Activated naive CD4-positive, alpha-beta T cell treated with anti-CD3 and anti-CD28 coated beads, Interleukin-2, amount 10 ng/mL, durations not matched to agents 7 days and 5 days (primary cell): Measurements from ENCODE around the gene CPSF4.
A peak's percentile ranks its signal among the peaks of the same experiment; 100 is the strongest.
"Not testable (repeated sequence)": the region's sequence is repeated elsewhere in the genome, so short reads cannot be mapped to it uniquely, and the experiment has no call there.

ENCODE experiments used
- CTCF ChIA-PET: fragments of 350-600 bp; sonication (Branson Sonifier 250); formaldehyde crosslinking; loops from one replicate; lab custom pipeline; 2021; ENCODE audit warnings: antibody characterized with exemption; lab: Charles Lee
- DNase-seq: peaks from one replicate; pipeline ENCODE4 v3.0.0-alpha.2; 2020
- H3K27ac Mint-ChIP-seq: one replicate; pipeline ENCODE4 v1.8.0; 2021; ENCODE audit warnings: mild to moderate bottlenecking, moderate library complexity, mixed read lengths
- H3K27me3 Mint-ChIP-seq: one replicate; pipeline ENCODE4 v1.8.0; 2021; ENCODE audit warnings: mild to moderate bottlenecking, mixed read lengths
- H3K36me3 Mint-ChIP-seq: one replicate; pipeline ENCODE4 v1.8.0; 2021; ENCODE audit warnings: mixed read lengths
- H3K4me1 Mint-ChIP-seq: one replicate; pipeline ENCODE4 v1.8.0; 2021; ENCODE audit warnings: mixed read lengths
- H3K4me3 Mint-ChIP-seq: one replicate; pipeline ENCODE4 v1.8.0; 2021; ENCODE audit warnings: mild to moderate bottlenecking, moderate library complexity, mixed read lengths
- H3K9me3 Mint-ChIP-seq: one replicate; pipeline ENCODE4 v1.8.0; 2021; ENCODE audit warnings: mixed read lengths

CPSF4 gene

DNA sequence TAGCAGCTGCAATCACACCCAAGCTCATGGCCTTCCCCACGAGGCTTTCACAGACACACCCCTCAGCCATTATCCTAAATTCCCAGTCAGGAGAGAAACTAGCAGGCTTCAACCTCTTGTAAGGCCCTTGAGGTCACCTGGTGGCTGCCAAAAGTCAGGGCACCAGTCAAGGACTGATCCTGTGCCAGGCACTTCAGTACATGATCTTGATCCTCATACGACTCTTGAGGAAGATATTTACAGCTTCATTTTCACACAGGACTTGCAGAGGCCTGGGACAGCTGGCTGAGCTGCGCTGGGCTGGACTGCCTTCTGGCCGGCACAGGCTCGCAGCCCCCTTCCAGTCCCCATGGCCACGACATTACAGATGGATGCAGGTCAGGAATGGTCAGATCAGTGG is 39.1 kb upstream of the CPSF4 start:
- Mint-ChIP-seq H3K36me3 (peaks cover 58% of the 10 kb centered on the region), H3K9me3 (no peaks in the 10 kb centered on the region)
- CTCF ChIA-PET, result interaction anchor here (3.1 kb wide), 1 partner anchor 34 kb away, joined by 12 read pairs; no protein-coding TSS in a partner anchor

DNA sequence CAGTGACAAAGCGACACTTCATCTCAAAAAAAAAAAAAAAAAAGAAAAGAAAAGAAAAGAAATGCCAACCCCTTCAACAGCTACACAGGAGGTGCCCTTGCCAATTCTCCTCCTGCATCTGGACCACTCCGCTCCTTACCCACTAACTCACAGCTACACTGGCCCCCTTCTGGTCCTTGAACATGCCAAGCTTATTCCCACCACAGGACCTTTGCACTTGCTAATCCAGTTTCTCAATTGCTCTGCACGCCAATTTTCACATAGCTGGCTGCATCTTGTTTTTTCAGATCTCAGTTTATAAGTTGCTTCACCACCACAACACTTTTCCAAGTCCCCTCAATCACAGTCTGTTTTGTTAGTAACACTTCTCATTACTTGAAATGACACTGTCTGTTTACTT is 35.9 kb upstream of the CPSF4 start:
- no peaks in the 10 kb centered on the region for H3K27me3 Mint-ChIP-seq
- no peak overlapping the region for H3K4me3 Mint-ChIP-seq
- H3K36me3 Mint-ChIP-seq, result peaks cover 47% of the 10 kb centered on the region
- H3K4me1 Mint-ChIP-seq, result peaks cover 30% of the 10 kb centered on the region
- CTCF ChIA-PET, result interaction anchor here (0.5 kb wide), 1 partner anchor 475 kb away, joined by 3 read pairs; no protein-coding TSS in a partner anchor
- no peaks in the 10 kb centered on the region for H3K9me3 Mint-ChIP-seq
- DNase-seq, result no peak
- peak overlapping the region; percentile 2 for H3K27ac Mint-ChIP-seq

More for the DNA sequence above, 39.1 kb upstream of the CPSF4 start:
- Mint-ChIP-seq H3K4me1 (peaks cover 6% of the 10 kb centered on the region), H3K27ac (peak overlapping the region; percentile 67), H3K27me3 (no peaks in the 10 kb centered on the region), H3K4me3 (no peak overlapping the region)
- no peak for DNase-seq

- no peak for DNase-seq
- peaks cover 30% of the 10 kb centered on the region for H3K4me1 Mint-ChIP-seq
- peak overlapping the region; percentile 18 for H3K4me3 Mint-ChIP-seq
- no peak overlapping the region for H3K27ac Mint-ChIP-seq
- H3K9me3 Mint-ChIP-seq, result no peaks in the 10 kb centered on the region
- peaks cover 41% of the 10 kb centered on the region for H3K36me3 Mint-ChIP-seq
- CTCF ChIA-PET, result interaction anchor here (1.4 kb wide), 1 partner anchor 9 kb away, joined by 4 read pairs; no protein-coding TSS in a partner anchor
- H3K27me3 Mint-ChIP-seq, result no peaks in the 10 kb centered on the region
Observed at GRCh38 chr7:99403764-99404163, 35.0 kb upstream of the CPSF4 start.

DNA sequence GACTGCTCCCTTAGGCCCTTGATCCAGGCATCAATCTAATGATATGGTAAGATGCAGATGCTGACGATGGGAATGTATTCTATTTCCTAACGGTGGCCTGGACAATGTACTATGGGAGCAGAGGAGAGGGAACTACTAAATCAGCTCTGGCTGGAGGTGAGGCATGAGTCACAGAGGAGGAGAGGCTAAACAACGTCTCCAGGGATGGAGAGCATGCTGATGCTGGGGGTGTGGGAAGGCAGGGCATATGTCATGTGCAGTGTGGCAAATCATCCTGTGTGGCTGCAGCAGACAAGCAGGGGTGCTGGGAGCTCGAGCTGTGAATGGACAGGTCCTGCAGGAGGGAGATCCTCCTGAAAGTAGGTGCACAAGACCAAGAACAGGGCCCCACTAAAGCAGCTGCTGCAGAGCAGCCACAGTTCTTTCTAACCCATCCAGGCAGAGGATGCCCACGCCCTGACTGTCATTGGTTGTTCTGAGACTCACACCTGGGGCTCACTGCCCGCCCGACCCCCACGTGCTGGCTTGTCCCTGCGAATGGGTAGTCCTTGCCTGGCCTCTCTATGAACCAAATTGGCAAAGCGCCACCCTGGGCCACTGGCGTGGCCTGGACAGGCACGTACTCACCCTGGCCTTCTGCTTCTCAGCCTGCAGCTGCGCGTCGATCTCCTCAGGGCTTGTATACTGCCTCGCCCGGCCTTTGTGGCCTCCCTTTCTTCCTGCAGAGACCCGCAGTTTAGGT is 34.3 kb upstream of the CPSF4 start:
- peaks cover 39% of the 10 kb centered on the region for H3K36me3 Mint-ChIP-seq
- no peaks in the 10 kb centered on the region for H3K9me3 Mint-ChIP-seq
- H3K27me3 Mint-ChIP-seq, result no peaks in the 10 kb centered on the region
- no peak for DNase-seq
- CTCF ChIA-PET, result interaction anchor here (1.4 kb wide), 1 partner anchor 9 kb away, joined by 4 read pairs; no protein-coding TSS in a partner anchor
- no peak overlapping the region for H3K27ac Mint-ChIP-seq
- no peak overlapping the region for H3K4me3 Mint-ChIP-seq
- H3K4me1 Mint-ChIP-seq, result peaks cover 28% of the 10 kb centered on the region

DNA sequence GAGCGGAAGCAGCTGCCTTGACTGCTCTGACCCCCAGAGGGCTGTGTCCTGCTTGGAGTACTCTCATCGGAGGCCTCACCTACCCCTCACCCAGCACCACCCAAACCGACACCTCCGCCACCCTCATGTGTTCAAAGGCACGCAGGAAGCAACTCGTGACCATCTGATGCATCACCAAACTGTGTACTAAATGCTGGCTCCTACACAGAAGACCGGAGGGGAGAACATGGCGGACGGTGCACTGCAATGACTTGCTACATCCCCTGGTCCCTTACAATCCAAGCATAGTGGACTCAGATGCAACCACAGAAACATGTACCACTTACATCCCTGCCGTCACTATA is 33.8 kb upstream of the CPSF4 start:
- peak overlapping the region; percentile 75 for H3K27ac Mint-ChIP-seq
- H3K4me1 Mint-ChIP-seq, result peaks cover 32% of the 10 kb centered on the region
- H3K27me3 Mint-ChIP-seq, result no peaks in the 10 kb centered on the region
- DNase-seq, result no peak
- no peak overlapping the region for H3K4me3 Mint-ChIP-seq
- peaks cover 35% of the 10 kb centered on the region for H3K36me3 Mint-ChIP-seq
- H3K9me3 Mint-ChIP-seq, result no peaks in the 10 kb centered on the region
- CTCF ChIA-PET, result interaction anchor here (0.6 kb wide), 1 partner anchor 704 kb away, joined by 3 read pairs; no protein-coding TSS in a partner anchor

- Mint-ChIP-seq H3K9me3 (no peaks in the 10 kb centered on the region), H3K4me3 (peak overlapping the region; percentile 89), H3K27ac (peak overlapping the region; percentile 75), H3K4me1 (peaks cover 46% of the 10 kb centered on the region), H3K27me3 (no peaks in the 10 kb centered on the region), H3K36me3 (peaks cover 34% of the 10 kb centered on the region)
- CTCF ChIA-PET, result interaction anchor here (0.8 to 1.1 kb wide), 3 partner anchors 9 to 29 kb away, joined by 3 to 4 read pairs (median 3); no protein-coding TSS in a partner anchor
- no peak for DNase-seq
Observed at GRCh38 chr7:99406557-99406956, 32.2 kb upstream of the CPSF4 start.

- peak; percentile 55 for DNase-seq
Observed at GRCh38 chr7:99407872-99408378, 30.8 kb upstream of the CPSF4 start.

GRCh38 chr7:99408379-99409191 is 30.2 kb upstream of the CPSF4 start, which contains the start of the genes BUD31 and PDAP1:
Gene BUD31, plus strand, starts transcription at chr7:99408969. Its CDS starts 2,124 bp downstream, at chr7:99411093.
Gene PDAP1, minus strand, starts transcription at chr7:99408597. Its CDS starts 49 bp downstream, at chr7:99408548.
- DNase-seq, result peak; percentile 94
- Mint-ChIP-seq H3K9me3 (no peaks in the 10 kb centered on the region), H3K27ac (peak within 1 kb of the TSS; percentile 92), H3K4me3 (peak within 1 kb of the TSS; percentile 89), H3K36me3 (peaks cover 37% of the 10 kb centered on the region), H3K4me1 (peaks cover 50% of the 10 kb centered on the region), H3K27me3 (no peaks in the 10 kb centered on the region)
- CTCF ChIA-PET, result interaction anchor here (1.0 kb wide), 1 partner anchor 94 kb away, joined by 3 read pairs; no protein-coding TSS in a partner anchor

More at GRCh38 chr7:99407872-99408378, 30.8 kb upstream of the CPSF4 start:
- peak overlapping the region; percentile 92 for H3K27ac Mint-ChIP-seq
- no peaks in the 10 kb centered on the region for H3K27me3 Mint-ChIP-seq
- H3K36me3 Mint-ChIP-seq, result peaks cover 37% of the 10 kb centered on the region
- CTCF ChIA-PET, result interaction anchor here (0.9 to 1.3 kb wide), 3 partner anchors 21 to 94 kb away, joined by 3 to 7 read pairs (median 3); no protein-coding TSS in a partner anchor
- peak overlapping the region; percentile 89 for H3K4me3 Mint-ChIP-seq
- H3K9me3 Mint-ChIP-seq, result no peaks in the 10 kb centered on the region
- peaks cover 48% of the 10 kb centered on the region for H3K4me1 Mint-ChIP-seq

DNA sequence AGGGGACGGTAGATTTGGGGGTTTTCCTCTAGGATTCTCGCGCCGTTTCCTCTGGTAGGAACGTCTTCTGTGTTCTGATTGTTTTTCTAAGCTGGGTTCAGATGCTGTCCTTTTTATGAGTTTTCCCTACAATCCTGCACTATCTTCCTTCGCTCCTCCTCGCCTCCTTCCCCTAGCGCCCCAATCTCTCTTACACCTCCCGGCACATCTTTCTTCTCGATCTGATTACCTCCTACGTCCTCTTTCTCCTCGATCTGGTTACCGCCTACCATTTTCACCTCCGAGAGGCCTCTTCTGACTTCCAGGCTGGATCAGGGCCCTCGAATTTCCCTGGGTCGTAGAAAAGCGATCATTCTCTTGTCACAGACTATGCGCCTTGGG is 29.6 kb upstream of the CPSF4 start:
- no peaks in the 10 kb centered on the region for H3K9me3 Mint-ChIP-seq
- CTCF ChIA-PET, result no interaction called here
- no peak for DNase-seq
- H3K4me3 Mint-ChIP-seq, result peak overlapping the region; percentile 89
- peaks cover 31% of the 10 kb centered on the region for H3K36me3 Mint-ChIP-seq
- peak overlapping the region; percentile 92 for H3K27ac Mint-ChIP-seq
- peaks cover 49% of the 10 kb centered on the region for H3K4me1 Mint-ChIP-seq
- H3K27me3 Mint-ChIP-seq, result no peaks in the 10 kb centered on the region

- H3K27ac Mint-ChIP-seq, result peak overlapping the region; percentile 92
- H3K4me1 Mint-ChIP-seq, result peaks cover 46% of the 10 kb centered on the region
- H3K36me3 Mint-ChIP-seq, result peaks cover 34% of the 10 kb centered on the region
- H3K9me3 Mint-ChIP-seq, result no peaks in the 10 kb centered on the region
- peak overlapping the region; percentile 89 for H3K4me3 Mint-ChIP-seq
- no peak for DNase-seq
- H3K27me3 Mint-ChIP-seq, result no peaks in the 10 kb centered on the region
- CTCF ChIA-PET, result no interaction called here
Observed at GRCh38 chr7:99409806-99410205, 28.9 kb upstream of the CPSF4 start.

GRCh38 chr7:99410635-99411034 is 28.1 kb upstream of the CPSF4 start:
- peak overlapping the region; percentile 89 for H3K4me3 Mint-ChIP-seq
- DNase-seq, result no peak
- no peaks in the 10 kb centered on the region for H3K27me3 Mint-ChIP-seq
- H3K27ac Mint-ChIP-seq, result peak overlapping the region; percentile 81
- peaks cover 42% of the 10 kb centered on the region for H3K36me3 Mint-ChIP-seq
- peaks cover 42% of the 10 kb centered on the region for H3K4me1 Mint-ChIP-seq
- CTCF ChIA-PET, result no interaction called here
- H3K9me3 Mint-ChIP-seq, result no peaks in the 10 kb centered on the region

- Mint-ChIP-seq H3K36me3 (peaks cover 62% of the 10 kb centered on the region), H3K4me1 (peaks cover 13% of the 10 kb centered on the region)
- CTCF ChIA-PET, result interaction anchor here (0.7 to 1.3 kb wide), 3 partner anchors 9 to 144 kb away, joined by 3 to 4 read pairs (median 3); no protein-coding TSS in a partner anchor
- peak; percentile 41 for DNase-seq
- H3K27me3 Mint-ChIP-seq, H3K4me3 Mint-ChIP-seq, H3K27ac Mint-ChIP-seq, H3K9me3 Mint-ChIP-seq: not testable (repeated sequence)
Observed at GRCh38 chr7:99415513-99416127, 23.1 kb upstream of the CPSF4 start.

GRCh38 chr7:99418260-99418659 is 20.5 kb upstream of the CPSF4 start:
- peaks cover 54% of the 10 kb centered on the region for H3K36me3 Mint-ChIP-seq
- CTCF ChIA-PET, result no interaction called here
- H3K4me3 Mint-ChIP-seq, result no peak overlapping the region
- DNase-seq, result no peak
- peaks cover 2% of the 10 kb centered on the region for H3K4me1 Mint-ChIP-seq
- no peaks in the 10 kb centered on the region for H3K27me3 Mint-ChIP-seq
- no peaks in the 10 kb centered on the region for H3K9me3 Mint-ChIP-seq
- H3K27ac Mint-ChIP-seq, result peak overlapping the region; percentile 69
